ENCODE measurements around the gene GLI2.

Gene GLI2

DNA sequence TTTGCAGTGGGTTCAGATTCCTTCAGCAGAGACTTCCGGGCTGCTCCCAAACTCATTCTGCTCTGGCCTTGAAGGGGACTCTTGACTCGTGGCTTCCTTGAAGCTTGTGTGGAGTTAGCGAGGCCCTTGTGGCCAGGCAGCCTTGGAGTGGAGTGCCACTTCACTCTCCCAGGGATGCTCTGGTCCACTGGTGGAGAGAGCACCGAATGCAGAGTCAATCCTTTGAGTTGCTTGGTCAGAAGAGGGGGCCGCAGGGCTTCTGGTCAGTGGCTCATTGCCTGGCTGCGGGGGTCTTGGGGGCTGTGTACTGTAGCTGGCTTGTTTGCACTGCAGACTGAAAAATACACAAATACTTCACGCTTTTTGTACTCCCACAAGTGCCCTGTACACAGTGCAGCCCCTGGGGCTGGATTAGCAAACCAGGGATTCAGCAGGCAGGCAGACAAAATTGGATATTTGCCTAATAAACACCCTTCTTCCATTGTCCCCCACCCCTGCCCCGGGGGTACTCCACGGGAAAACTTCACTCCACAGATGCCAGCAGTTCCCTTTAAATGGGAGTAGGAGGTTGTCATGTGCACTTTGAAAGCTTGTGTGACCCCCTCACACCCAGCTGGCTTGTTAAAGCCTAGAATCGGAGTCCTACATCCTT, 3.2 kb downstream of the GLI2 start:
- no peak for DNase-seq

DNA sequence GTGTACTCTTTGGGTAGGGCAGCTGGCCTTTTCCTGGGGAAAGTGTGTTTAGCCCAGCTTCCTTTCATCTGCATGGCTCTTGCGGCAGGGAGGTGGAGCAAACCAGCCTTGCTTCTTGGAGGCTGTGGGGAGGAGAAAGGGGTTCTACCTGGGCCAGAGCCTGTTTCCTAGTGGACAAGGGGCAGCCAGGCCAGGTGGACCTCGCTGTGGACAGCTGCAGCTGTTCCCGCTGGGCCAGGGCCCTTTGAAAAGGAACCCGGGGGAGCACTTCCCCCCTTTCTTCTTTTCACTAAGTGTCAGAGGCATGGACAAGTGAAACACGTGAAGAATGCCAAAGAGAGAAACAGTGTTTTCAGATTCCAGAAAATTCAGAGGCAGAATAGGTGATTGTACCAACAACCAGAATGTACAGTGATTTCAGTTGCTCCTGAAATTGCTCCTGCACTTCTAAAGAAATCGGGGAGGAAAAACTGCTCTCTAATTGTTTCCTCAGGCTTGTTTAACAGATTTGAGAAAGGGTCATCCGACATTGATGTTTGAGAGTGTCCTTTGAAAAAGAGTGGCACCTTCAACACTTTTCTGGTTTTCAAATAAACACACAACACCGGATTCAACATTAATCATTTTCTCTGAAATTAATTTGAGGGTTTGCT, 3.9 kb downstream of the GLI2 start:
- DNase-seq = no peak

DNA sequence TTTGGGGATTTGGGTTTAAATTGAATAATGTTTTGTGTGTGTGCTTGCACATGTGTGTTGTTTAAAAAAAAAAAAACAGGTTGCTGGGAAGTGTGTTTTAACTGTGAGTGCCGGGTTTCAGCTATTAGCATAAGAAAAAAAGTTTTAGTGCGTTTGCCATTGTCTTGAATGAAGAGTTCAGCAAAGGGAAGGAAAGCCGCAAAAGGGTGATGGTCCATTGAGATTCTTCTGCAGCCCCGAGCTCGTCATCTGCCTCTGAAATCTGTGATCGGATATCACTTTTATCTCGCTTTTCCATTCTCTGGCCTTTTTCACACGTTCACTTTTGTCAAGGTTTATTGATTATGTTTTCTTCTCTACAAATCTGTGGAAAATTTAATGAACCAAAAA, 4.7 kb downstream of the GLI2 start:
- DNase-seq = no peak

DNA sequence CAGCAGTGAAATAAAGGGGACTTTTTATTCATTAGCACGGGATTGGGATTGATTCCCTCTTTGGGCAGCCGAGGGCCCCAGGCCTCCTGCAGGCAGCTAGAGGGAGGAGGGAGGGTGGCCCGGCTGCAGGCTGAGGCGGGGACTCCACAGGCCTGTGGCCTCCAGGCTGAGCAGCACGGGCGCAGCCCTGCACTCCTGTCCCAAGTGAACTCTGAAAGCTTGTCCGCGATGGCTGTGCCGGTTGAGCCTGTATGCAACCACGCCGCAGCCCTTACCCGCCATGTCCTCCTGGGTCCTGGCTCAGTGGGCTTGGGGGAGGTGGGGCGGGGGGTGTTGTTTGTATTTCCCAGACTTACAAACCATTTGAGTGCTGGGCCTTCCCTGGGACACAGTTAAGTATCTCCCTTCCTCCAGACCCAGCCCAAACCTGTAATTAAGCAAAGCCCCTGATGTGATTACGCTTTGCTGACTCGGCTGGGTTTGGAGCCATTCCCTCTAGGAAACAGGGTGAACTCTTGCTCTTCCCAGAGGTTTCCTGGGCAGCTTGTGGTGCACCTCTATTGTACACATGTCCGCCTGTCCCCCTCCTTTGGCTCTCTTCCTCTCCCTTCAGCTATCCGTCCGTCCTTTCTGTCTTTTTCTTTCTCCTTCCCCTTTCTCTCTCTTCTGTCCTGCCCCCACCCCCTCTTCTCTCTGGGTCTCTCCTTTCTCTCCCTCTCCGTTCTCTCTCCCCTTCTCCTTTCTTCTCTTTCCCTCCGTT, 5.3 kb downstream of the GLI2 start:
- no peak for DNase-seq

DNA sequence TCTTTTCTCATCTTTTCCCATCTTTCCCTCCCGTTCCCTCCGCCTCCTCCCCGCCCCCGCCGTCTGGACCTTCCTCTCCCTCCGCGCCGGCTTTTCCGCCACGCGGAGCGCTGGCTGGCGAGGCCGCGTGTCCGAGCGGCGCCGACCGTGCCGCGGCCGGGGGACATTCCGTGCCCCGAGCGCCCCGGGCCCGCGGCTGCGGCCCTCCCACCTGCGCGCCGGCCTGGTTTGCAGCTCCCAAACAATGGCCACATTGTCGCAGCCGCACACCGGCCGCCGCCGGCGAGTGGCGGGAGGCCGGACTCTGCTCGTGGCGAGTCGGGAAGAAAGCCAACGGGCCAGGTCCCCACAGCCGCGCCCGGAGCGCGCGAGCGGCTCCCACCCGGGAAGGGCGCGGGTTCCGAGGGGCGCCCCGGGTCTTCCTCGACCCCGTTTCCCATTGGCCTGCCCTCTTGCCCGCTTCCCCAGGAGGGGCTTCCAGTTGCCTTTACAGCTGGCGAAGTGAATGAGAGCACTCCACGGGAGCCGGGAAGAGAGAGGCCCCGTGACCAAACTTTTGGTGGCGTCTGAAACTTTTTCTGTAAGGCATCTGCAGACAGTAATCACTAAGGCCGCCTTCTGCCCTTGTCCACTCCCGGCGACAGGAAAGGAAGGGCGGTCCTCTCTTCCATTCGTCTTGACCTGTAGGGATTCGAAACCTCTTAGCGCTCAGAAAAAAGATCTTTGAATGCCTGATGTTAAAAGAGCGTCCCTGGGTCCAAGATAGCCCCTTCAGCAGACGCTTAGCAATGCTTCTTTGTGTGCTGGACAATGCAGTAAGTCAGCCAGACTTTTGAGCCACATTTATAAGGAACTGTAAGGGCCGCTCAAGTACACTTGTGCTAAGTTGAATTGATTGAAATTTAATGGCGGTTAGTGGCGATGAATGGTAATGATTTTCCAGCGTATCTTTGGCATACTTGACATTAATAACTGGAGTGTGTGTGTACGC, 6.2 kb downstream of the GLI2 start:
- DNase-seq = no peak

DNA sequence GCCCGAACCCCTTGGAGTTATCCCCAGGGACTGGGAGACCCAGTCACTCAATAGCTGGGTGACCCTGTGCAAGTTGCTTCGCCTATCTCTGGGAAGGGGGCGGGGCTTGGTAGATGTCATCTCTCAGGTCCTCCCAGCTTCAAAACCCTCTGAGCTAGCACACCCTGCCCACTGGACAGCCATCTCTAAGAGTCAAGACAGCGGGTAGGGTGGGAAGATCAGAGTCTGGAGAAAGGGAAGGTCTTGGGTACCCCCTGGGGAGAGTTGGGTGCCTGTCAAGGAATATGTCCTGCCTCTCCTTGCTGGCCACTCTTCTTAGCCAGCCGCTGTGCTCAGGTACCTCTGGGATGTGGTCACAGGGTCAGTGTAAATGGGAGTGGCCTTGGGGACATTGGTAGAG, 8.0 kb downstream of the GLI2 start:
- no peak for DNase-seq

DNA sequence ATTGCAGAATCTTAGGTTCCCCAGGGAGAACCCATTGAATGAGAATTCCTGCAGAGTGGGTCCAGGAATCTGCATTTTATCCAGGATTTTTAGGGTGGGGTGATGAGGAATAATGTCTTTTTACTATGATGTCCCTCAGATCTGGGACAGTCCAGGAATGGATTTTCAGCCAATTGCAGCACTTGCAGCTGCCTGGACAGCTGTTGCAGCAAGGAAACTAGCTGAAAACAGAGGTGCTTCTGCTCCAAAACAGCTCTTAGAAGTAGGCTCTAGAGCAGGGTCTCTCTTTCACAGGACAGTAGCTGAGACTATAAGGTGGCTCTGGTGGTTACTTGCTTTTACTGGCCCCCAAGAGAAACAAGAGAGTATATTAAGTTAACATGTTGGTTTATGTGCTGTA, 9.1 kb downstream of the GLI2 start:
- no peak for DNase-seq

DNA sequence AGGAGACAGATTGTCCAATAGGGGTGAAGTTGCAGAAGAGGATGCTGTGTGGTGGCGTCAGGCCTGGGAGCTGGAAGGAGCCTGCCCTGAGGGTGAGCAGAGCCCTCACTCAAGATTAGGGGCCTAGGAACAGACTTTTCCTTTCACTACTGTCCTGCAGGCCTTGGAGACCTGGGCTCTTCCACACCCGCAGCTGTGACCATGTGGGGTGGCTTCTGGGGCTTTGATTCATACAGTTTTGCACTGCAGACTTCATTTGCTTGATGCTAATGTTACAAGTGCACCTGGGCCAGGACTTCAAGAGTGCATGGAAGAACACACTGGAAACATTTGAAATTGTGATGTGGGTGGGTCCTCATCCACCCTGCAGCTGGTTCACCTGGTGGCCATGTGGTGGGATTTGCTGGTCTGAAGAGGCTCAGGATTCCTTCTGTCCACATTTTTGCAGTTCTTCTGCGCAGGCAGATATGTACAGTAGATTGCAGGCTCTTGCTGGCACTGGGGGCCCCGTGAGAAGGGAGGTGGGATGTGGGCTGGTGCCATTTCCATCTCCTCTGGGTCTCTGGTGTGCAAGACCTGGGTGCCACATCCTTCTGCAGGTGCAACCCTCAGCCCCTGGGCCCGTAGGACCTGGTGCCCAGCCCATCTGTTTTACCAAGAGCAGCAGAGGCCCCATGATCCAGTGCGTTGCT, 9.9 kb downstream of the GLI2 start:
- no peak for DNase-seq

DNA sequence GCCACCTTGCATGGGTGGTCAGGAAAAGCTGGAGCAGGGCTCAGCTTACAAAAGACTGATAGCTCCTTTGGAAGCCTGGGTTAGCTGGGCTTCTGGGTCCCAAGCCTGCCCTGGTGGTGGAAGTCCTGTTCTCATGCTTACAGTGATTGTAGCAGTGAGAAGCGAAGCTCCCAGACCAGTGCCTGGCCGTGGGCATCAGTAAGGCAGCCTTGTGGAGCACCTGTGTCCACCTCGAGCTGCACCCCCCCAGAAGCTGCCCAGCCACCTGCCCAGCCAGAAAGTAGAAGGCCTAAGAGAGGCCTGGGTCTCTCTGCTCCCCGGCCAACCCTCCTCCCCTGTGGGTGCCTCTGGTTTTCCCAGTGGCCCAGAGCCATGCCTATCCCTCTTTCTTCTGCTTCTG, 10.5 kb downstream of the GLI2 start:
- no peak for DNase-seq

DNA sequence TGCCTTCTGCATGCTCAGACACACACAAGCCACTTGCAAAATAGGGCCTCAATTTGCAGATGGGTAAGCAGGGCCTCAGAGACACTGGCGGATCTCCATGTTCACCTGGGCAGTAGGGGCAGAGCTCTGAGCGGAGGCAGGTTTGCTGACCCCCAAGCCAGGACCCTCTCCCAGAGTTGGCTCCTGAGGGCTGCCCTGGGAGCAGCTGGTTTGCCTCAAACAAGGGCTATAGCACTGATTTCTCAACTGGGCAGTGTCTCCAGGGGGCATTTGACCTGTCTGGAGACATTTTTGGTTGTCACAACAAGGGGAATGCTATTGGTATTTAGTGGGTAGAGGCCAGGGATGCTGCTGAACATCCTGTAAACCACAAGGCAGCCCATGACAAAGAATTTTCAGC, 11.6 kb downstream of the GLI2 start:
- no peak for DNase-seq

DNA sequence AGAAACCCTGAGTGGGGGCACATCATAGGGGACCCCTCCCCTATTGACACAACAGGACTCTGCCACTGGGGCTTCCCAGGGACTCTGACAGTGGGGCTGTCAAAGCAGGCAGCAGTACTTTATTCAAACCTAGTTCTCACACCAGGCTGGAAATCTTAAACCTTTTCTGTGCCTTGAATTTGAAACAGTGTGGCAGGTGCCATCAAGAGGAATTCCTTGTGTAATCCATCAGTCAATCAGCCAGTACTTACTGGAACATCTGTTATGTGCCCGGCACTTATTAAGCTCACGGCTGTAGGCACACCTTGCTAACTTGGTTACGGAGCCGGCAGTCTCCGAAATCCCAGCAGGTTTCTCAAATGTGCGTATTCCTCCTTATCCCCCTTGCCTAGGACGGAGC, 12.0 kb downstream of the GLI2 start:
- DNase-seq = no peak

DNA sequence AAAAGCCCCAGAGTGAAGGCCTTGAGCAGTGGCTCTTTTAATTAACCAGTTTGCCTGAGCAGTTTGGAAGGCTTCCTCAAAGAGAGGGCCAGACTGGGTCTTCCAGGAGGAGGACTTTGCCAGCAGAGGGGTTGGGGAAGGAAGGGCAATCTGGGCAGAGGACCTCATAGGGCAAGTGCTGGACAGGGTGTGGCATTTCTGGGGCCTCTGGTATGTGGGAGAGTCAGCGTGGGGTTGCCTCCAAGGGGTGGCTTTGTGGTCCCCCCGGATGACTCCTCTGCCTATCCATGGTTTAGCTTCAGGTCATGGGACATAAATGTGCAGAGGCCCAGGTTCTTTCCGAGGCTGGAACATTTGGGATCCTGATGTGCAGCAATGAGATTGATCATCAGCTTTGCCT, 12.6 kb downstream of the GLI2 start:
- DNase-seq = no peak

DNA sequence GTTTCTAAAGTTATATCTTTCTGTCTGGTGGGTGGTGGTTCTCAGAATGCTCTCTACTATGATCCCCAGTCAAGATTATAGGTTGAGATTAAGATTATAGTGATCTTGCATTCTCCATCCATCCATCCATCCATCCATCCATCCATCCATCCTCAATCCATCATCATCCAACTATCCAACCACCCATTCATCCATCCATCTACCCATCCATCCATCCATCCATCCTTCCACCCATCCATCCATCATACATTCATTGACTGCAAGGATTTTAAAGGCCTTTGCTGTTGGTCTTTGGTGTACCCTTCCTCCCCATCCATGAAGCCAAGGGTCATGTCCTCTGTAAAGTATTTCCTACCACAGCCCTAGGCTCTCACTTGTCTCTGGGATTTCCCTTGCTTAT, 13.1 kb downstream of the GLI2 start:
- DNase-seq = no peak

DNA sequence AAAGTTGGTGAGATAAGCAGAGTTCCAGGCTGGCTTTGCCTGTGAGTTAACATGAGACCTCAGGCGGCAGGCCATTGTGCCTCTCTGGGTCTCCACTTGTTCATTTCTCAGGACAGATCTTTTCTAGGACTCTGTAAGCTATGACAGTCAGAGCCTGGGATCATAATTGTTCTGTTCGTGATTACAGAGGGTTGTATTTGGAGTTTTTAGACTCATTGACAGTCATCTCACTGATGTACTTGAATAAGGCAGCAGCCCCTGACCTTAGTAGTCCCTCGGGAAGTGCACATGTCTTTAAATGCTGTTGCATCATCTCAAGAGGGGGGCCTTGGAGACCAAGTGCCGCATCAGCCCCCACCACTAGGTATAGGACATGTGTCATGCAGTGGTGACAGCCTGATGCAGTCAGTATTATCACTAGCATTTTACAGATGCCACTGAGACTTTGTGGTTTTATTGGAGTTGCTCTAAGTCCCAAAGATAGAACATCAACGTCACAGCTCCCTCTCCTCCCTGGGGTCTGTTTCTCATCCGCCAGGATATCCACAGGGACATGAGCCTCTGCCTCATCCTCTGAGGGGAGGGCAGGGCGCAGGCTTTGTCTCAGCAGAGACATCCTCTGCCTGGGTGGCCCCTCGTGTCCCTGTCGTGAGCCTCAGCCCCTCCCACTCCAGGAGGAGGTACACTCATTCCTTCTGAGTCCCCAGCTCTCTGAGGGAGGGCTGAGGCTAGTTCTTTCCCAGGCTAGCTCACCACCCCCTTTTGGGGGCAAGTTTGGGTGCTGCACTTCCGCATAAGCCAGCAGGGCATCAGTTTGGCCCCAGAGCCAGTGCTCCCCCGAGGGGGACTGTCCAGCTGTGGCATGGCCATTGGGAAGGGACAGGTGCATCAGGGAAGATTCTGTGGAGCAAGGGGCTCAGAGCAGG, 14.1 kb downstream of the GLI2 start:
- DNase-seq = peak; percentile 80

DNA sequence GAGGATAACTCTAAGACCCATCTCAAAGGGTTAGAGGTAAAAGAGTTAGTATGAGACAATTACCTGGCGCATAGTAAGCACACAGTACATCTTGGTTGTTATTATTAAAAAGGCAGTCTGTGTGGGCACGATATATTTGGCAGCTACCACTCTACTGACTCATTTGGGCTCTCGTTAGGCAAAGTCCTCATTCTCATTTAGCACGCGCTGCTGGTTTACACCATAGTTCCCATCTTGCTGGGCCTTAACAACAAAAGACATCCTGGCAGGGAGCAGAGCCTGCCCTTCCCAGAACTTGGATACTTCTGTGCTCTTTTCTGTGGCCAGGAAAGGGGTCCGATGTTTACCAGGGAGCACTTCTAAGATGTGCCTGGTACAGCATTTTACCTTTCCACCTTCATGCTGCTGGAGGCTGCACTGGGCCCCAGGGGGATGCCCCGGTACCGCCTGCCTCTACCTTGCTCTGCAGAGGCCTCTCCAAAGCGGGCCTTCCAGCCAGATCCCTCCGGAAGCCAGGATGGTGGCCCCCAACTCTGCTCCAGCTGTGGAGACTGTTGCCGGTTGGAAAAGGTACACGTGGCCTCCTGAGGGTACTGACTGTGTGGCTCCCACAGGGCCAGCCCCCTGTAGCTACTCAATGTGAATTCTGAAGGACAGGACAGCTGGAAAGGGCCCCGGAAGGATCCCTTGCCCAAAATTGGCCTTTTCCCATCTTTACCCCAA, 15.0 kb downstream of the GLI2 start:
- no peak for DNase-seq

DNA sequence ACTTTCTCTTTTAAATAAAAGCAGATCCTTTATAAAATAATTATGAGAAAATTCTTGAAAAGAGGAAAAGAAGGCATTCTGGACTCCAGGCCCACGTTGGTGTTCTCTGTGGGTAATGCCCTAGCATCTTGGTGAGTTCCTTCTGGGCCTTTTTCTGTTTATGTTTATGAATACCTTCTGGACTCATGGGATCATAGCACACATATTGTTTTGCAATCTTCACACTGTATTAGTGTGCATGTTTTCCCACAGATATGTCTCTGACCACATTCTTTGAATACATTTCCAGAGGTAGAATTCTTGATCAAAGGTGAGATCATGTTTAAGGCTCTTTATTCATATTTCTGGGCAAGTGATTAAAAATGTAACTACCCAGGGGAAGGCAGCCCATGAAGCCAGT, 15.9 kb downstream of the GLI2 start:
- no peak for DNase-seq

DNA sequence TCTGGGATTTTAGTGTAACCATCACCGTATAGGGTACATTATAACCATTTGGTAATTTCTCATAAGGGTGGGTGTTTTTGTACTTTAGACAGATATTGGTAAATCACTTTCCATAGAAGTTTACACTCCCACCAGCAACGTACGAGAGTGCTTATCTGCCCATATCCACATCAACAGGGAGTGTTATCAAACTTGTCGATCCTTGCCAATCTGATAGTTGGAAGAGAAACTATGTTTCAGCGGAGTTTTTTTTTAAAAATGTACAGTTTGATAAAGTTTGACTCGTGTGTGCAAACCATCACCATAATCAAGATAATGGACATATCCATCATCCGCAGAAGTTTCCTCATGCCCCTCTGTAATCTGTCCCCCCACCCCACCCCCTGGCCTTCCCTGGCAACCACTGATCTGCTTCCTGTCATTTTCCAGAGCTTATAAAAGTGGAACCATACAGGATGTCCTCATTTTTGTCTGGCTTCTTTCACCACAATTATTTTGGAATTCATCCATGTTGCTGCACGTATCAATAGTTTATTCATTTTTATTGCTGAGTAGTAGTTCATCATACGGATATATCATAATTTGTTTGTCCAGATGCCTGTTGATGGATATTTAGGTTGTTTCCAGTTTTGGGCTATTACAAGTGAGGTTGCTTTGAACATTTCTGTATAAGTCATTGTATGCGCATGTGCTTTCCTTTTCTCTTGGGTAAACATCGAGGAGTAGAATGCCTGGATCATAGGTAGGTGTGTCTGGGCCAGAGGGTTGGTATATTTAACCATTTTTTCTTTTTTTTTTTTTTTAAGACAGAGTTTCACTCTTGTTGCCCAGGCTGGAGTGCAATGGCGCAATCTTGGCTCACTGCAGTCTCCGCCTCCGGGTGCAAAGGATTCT, 18.6 kb downstream of the GLI2 start:
- DNase-seq = peak; percentile 67

DNA sequence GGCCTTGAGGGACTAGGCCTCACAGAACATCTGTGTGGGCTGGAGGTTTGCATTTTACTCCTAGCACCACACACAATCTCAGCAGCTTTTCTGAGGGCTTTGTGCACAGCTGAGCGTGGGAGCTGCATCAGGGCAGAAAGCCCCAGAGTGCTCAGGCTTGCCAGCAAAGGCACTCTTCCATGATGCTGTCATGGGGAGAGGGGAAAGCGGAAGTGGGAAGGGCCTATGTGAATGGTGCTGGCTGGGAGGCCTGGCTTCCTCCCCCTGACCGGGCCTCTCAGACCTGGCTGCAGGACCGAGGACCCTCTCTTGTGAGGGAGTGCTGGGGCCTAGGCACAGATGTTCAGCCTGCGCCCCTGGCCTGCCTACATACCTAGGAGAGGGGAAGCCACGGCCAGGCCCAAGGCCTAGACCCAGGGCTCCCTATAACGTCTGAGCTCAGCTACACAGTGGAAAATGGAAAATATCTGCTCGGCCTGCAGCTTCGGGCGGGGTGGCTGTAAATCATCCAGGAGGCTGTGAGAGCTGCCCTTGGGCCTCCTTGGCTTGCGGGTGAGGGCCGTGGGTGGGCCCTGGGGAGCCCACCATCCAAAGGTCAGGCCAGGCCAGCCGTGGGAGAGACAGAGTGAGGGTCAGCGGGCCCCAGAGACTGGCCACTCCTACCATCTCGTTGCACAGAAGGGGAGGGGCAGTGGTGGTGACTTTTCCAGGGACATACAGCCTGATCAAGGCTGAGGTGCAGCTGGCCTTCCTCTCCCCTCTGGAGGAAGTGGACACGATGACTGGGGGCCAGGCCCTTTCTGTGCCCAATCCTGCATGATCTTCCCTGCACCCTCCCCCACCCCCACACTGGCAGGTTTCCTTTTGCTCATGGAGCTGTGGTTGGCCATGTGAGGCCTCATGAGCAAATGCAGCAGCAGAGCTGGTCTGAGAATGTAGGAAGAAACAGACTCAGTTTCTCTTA, 22.8 kb downstream of the GLI2 start:
- DNase-seq = peak; percentile 84

Measured in fibroblast of upper back skin (primary cell).